ENCODE measurements around the gene AP3B1.
"Not testable (repeated sequence)": the region's sequence is repeated elsewhere in the genome, so short reads cannot be mapped to it uniquely, and the experiment has no call there.

Gene AP3B1

DNA sequence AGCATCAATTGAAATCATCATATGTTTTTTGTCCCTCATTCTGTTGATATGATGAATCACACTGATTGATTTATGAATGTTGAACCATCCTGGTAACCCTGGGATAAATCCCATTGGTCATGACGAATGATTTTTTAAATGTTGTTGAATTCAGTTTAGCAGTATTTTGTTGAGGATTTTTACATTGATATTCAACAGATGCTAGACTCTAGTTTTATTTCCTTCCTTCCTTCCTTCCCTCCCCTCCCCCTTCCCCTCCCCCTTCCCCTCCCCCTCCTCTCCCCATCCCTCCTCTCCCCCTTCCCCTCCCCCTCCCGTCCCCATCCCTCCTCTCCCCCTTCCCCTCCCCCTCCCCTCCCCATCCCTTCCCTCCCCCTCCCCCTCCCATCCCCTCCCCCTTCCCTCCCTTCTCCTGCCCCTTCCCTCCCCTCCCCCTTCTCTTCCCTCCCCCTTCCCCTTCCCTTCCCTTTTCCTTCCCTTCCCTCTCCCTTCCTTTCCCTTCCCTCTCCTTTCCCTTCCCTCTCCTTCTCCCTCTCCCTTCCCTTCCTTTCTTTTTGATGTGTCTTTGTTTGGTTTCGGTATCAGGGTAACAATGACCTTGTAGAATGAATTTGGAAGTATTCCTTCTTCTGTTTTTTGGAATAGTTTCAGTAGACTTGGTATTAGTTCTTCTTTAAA lies 142.8 kb downstream of the AP3B1 start:
- DNase-seq (ENCODE audit: low read depth, low spot score), result no peak

DNA sequence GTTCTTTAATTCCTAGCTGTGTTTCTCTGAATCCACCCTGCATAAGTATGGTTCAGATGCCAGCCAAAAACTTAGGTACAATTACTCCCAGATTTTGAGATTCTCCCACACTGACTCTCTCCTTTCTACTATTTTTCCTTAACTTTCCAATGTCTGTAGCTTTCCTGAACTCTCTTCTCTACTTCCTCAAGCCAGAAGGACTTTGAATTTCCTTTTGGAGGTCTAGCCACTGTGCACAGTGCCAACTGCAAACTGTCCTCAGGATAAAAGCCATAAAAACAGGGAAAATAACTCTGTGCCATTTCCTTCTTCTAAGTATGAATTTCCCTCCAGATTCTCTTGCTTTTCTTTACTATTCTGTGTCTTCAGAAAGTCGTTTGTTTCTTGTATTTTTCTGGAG lies 157.2 kb downstream of the AP3B1 start:
- no peak for DNase-seq (ENCODE audit: low read depth, low spot score)

- no peak for DNase-seq (ENCODE audit: low read depth, low spot score)
These were observed 161.1 kb downstream of the AP3B1 start for GRCh38 chr5:78133423-78133822.

- DNase-seq (ENCODE audit: low read depth, low spot score), result no peak
These were observed 162.0 kb downstream of the AP3B1 start for GRCh38 chr5:78132507-78132906.

GRCh38 chr5:78129597-78129996 lies 164.9 kb downstream of the AP3B1 start:
- DNase-seq (ENCODE audit: low read depth, low spot score), result no peak

- no peak for DNase-seq (ENCODE audit: low read depth, low spot score)
These were observed 166.6 kb downstream of the AP3B1 start for GRCh38 chr5:78127875-78128274.

DNA sequence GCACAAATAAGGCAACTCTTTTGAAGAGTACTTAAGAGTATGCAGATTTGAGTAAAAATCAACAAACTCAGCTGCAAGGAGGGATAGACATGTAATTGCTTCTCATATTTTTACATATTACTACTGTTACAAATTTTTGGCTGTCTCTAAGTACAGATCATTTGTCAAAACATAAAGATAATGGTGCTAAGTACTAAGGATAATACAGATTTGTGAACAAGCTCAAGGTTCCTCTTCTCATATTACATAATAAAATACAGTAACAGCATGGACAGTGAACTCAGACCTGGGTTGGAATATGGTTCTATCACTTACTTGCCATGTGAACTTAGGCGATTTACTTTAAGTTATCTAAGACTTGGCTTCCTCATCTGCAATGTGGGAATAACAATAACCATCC lies 168.0 kb downstream of the AP3B1 start:
- DNase-seq (ENCODE audit: low read depth, low spot score), result no peak

DNA sequence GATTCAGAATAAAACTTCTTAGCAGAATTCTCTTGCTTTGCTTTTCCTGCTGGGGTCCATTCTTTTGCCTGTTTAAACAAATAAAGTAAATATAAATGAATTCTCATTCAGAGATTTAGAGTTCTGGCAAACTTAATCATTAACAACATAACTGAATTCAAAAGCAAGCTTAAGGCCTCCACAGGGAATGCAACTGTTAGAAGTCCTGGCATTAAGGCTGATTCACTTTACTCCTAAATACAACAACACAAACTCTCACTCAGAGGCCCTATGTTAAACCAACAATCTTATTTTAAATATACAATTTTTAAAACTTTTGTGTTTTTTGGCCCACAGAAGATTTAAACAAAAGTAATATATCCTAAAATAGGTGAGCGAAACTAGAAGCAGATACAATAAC lies 178.3 kb downstream of the AP3B1 start:
- no peak for DNase-seq (ENCODE audit: low read depth, low spot score)

GRCh38 chr5:78113689-78114264 lies 180.7 kb downstream of the AP3B1 start:
- DNase-seq (ENCODE audit: low read depth, low spot score), result no peak

DNA sequence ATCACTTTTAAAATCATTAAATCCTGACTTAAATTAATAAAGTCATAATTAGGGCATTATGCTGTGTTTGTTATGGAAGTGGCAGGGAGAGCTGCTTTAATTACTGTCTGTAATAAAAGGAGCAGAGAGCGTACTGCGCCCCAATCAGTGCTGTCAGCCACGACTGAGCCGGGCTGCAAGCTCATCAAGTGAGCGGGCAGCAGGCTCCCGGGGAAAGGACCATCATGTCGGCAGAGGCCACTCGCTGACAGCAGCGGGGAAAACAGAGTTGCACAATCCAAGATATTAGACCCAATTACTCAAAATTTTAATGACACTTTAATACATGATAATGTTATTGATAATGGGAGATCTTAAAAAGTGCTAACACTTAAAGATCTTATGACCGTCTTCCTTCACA lies 181.6 kb downstream of the AP3B1 start:
- DNase-seq (ENCODE audit: low read depth, low spot score), result no peak

DNA sequence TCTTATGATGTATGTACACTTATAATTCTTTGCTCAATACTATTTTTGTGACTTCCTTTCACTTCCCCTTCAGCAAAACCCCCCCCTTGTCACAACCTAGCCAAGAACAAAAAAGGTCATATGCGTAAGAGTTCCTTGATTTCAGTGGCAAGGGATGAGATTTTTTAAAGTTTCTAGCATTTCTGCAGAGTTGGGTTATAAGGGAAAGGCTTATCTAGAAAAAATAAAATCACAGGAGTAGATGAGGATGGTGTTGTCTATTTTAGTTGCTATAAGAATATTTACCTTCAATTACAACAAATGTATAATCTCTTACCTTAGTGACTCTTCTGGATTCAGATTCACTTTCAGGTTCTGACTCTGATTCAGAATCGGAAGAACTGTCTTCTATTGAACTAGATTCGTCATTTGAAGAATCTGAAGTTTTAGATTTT lies 184.6 kb downstream of the AP3B1 start:
- DNase-seq (ENCODE audit: low read depth, low spot score), result no peak

- DNase-seq (ENCODE audit: low read depth, low spot score), result no peak
These were observed 185.9 kb downstream of the AP3B1 start for GRCh38 chr5:78108564-78108963.

GRCh38 chr5:78103232-78103918 lies 191.1 kb downstream of the AP3B1 start:
- no peak for DNase-seq (ENCODE audit: low read depth, low spot score)

DNA sequence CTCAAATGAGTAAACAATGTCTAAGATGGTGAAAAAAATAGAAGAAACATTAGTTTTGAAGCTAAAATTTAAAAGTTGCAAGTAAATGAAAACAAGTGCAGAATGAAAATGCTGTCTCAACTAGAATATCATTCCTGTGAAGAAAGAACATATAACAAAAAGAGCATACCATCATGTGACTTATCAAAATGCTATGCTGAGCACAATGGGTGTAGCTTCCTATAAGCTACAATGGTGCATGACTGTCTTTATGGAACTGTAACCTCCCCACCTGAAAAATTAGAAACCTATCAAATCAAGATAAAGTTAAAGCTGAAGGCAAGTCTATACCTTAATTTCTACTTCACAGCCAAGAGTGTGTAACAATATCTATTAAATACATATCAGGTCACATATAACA lies 192.0 kb downstream of the AP3B1 start:
- no peak for DNase-seq (ENCODE audit: low read depth, low spot score)

DNA sequence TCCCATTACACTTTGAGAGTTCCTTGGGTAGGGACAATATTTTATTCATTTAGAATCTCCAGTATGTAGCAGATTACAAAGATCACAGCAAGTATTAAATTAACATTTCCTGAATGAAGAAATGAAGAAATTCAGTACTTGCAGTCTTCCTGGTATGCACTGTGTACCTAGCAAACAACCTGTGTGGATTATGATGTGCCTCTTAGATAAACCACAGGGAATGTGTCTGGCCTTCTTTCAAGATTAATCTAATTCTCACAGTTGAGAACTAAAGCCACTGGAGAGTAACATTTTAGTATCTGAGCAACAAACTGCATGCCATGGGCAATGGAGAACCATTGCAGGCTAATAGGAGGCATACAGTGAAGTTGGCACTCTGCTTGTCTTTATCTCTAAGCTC lies 199.4 kb downstream of the AP3B1 start:
- no peak for DNase-seq (ENCODE audit: low read depth, low spot score)

DNA sequence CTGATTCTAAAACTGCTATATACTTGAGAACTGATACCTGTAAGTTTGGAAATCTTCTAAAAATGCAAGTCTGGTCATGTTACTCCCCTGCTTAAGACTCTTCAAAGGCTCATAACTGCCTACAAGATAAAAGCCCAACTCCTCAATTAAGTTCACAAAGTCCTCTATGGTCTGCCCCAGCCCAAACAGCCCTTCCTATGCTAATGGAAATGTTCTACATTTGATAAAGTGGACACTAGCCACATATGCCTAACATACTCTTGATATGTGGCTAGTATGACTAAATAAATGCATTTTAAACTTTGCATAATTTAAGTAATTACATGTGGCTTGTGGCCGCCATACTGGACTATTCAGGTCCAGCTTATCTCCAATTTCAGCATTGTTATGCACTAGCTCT lies 204.5 kb downstream of the AP3B1 start:
- DNase-seq (ENCODE audit: low read depth, low spot score), result no peak

DNA sequence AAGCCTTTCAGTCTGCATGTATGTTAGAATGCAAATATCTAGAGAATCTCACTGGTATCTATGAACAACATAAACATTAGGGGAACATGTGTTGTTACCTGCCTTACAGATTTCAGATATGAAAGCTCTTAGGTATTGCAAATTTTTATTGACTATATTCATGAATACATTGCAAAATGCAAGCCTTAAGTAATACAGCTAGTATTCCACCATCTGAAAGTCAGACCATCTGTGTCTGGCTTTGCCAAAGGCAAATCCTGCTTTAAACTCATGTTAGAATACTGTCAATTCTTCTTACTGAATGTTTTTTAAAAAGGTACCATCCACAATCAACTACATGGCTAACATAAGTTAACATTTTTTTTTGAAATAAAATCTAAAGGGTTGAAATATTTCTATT lies 215.6 kb downstream of the AP3B1 start:
- DNase-seq (ENCODE audit: low read depth, low spot score), result no peak

GRCh38 chr5:78077369-78078068 lies 217.0 kb downstream of the AP3B1 start:
- DNase-seq (ENCODE audit: low read depth, low spot score), result no peak

DNA sequence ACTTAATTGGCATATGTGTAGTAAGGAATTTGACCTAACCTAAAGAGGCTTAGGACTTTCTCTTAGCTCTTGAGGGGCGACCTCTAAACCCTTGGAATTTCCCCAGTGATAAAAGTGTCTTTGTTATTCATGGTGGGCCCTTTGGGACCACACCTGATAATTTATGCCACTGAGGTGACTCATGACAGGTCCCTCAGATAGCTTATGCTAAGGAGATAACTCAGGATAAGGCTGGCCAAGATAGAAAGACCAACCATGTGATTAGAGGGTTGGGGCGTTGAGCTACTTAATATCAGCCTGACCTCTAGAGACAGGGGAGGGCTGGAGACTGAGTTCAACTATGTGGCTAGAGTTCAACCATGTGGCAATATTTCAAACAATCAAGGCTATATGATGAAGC lies 218.1 kb downstream of the AP3B1 start:
- no peak for DNase-seq (ENCODE audit: low read depth, low spot score)

DNA sequence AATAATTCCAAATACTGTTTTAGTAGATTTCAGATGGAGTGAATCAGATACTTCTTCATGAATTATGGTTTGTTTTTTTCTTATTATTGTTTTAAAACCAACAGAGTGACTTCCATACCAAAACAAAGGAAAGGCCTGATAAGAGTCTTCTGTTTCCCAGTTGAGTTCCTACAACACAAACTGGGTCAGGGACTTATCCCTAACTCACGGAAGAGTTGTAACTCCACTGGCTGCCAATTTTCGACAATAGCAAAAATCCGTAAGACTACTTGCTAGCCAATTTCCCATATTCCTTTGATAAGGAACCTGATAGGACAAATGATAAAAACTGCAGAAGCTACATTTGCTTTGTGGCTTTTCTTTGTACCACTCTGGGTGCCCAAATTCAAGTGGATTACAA lies 219.2 kb downstream of the AP3B1 start:
- no peak for DNase-seq (ENCODE audit: low read depth, low spot score)

- DNase-seq (ENCODE audit: low read depth, low spot score), result not testable (repeated sequence)
These were observed 223.8 kb downstream of the AP3B1 start for GRCh38 chr5:78070691-78071090.

- DNase-seq (ENCODE audit: low read depth, low spot score), result not testable (repeated sequence)
These were observed 226.9 kb downstream of the AP3B1 start for GRCh38 chr5:78067581-78067980.

DNA sequence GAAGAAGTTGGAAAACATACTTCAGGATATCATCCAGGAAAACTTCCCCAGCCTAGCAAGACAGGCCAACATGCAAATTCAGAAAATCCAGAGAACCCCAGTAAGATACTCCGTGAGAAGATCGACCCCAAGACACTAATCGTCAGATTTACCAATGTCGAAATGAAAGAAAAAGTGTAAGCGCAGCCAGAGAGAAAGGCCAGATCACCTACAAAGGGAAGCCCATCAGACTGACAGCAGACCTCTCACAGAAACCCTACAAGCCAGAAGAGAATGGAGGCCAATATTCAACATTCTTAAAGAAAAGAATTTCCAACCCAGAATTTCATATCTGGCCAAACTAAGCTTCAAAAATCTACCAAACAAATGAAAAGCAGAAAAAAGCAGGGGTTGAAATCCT lies 227.8 kb downstream of the AP3B1 start:
- DNase-seq (ENCODE audit: low read depth, low spot score), result not testable (repeated sequence)

Measured in activated naive CD8-positive, alpha-beta T cell treated with anti-CD3 and anti-CD28 coated beads, Interleukin-2, amount 50 U/mL, for 16 hours (primary cell).